ENCODE data around the gene MAPK12. TPM values are rescaled to one million over a fixed set of nuclear protein-coding genes. Genes with fewer than 3 reads are reported as not detected.

MAPK12 gene
- polyA plus RNA-seq, 1 donor from 2014 or later: 36.7 TPM

- no peaks in the 10 kb centered on the region for H4K20me1 ChIP-seq (ENCODE audit: insufficient read depth)
- H3K9me3 ChIP-seq (ENCODE audit: low read length): no peaks in the 10 kb centered on the region
- peaks cover 6% of the 10 kb centered on the region for H3K79me2 ChIP-seq (replicated peaks; ENCODE audit: insufficient read depth, low read length)
- H2AFZ ChIP-seq (ENCODE audit: low read depth, low read length): no peak overlapping the region
- no peak overlapping the region for H3K4me3 ChIP-seq (ENCODE audit: low read length)
- H3K27me3 ChIP-seq (ENCODE audit: insufficient read depth, low read depth, low read length): no peaks in the 10 kb centered on the region
- no peaks in the 10 kb centered on the region for H3K9me2 ChIP-seq (ENCODE audit: insufficient read depth, low read length)
- no peak for TF ChIP-seq MXI1 (conservative IDR thresholded peaks at IDR 0.05; ENCODE audit: poor library complexity, severe bottlenecking)
- TF ChIP-seq EP300 (conservative IDR thresholded peaks at IDR 0.05; ENCODE audit: poor library complexity, severe bottlenecking): no peak
- no peak for TF ChIP-seq SMC3 (conservative IDR thresholded peaks at IDR 0.05; ENCODE audit: poor library complexity)
- TF ChIP-seq RAD21 (conservative IDR thresholded peaks at IDR 0.05): no peak
- TF ChIP-seq CTCF (IDR thresholded peaks at IDR 0.05; ENCODE audit: poor library complexity, severe bottlenecking): no peak
- TF ChIP-seq POLR2AphosphoS5 (IDR thresholded peaks at IDR 0.05): no peak
- no peak for TF ChIP-seq REST (IDR thresholded peaks at IDR 0.05; ENCODE audit: borderline replicate concordance)
- no peak for TF ChIP-seq EZH2 (IDR thresholded peaks at IDR 0.05; ENCODE audit: borderline replicate concordance, insufficient read depth, low read length, poor library complexity, severe bottlenecking)
- no peak for TF ChIP-seq TAF1 (IDR thresholded peaks at IDR 0.05; ENCODE audit: low read depth)
- H3F3A ChIP-seq (ENCODE audit: insufficient read depth, low read length, poor library complexity, severe bottlenecking): no peaks in the 10 kb centered on the region
- no peak overlapping the region for H3K4me2 ChIP-seq (ENCODE audit: low read length)
- H3K27ac ChIP-seq (ENCODE audit: low read length): no peak overlapping the region
- H3K36me3 ChIP-seq (ENCODE audit: insufficient read depth, low read length): no peaks in the 10 kb centered on the region
- no peak overlapping the region for H3K9ac ChIP-seq (ENCODE audit: low read length)
These were observed 2.7 kb upstream of the MAPK12 start for GRCh38 chr22:50264104-50264745.

- no peaks in the 10 kb centered on the region for H3K27me3 ChIP-seq (ENCODE audit: insufficient read depth, low read depth, low read length)
- TF ChIP-seq RAD21 (conservative IDR thresholded peaks at IDR 0.05) (no peak), TAF1 (IDR thresholded peaks at IDR 0.05; ENCODE audit: low read depth) (no peak), POLR2AphosphoS5 (IDR thresholded peaks at IDR 0.05) (no peak), CTCF (IDR thresholded peaks at IDR 0.05; ENCODE audit: poor library complexity, severe bottlenecking) (no peak), EP300 (conservative IDR thresholded peaks at IDR 0.05; ENCODE audit: poor library complexity, severe bottlenecking) (no peak), REST (IDR thresholded peaks at IDR 0.05; ENCODE audit: borderline replicate concordance) (no peak), EZH2 (IDR thresholded peaks at IDR 0.05; ENCODE audit: borderline replicate concordance, insufficient read depth, low read length, poor library complexity, severe bottlenecking) (no peak), SMC3 (conservative IDR thresholded peaks at IDR 0.05; ENCODE audit: poor library complexity) (no peak), MXI1 (conservative IDR thresholded peaks at IDR 0.05; ENCODE audit: poor library complexity, severe bottlenecking) (no peak)
These were observed 1.6 kb upstream of the MAPK12 start for GRCh38 chr22:50262973-50263617.

More at GRCh38 chr22:50262973-50263617, 1.6 kb upstream of the MAPK12 start:
- Histone ChIP-seq H3K4me2 (ENCODE audit: low read length) (no peak overlapping the region), H3K9me3 (ENCODE audit: low read length) (no peaks in the 10 kb centered on the region), H3F3A (ENCODE audit: insufficient read depth, low read length, poor library complexity, severe bottlenecking) (no peaks in the 10 kb centered on the region), H3K36me3 (ENCODE audit: insufficient read depth, low read length) (no peaks in the 10 kb centered on the region), H3K27ac (ENCODE audit: low read length) (no peak overlapping the region), H3K79me2 (replicated peaks; ENCODE audit: insufficient read depth, low read length) (peaks cover 6% of the 10 kb centered on the region), H4K20me1 (ENCODE audit: insufficient read depth) (no peaks in the 10 kb centered on the region), H3K4me3 (ENCODE audit: low read length) (no peak overlapping the region), H3K9me2 (ENCODE audit: insufficient read depth, low read length) (no peaks in the 10 kb centered on the region), H3K9ac (ENCODE audit: low read length) (no peak overlapping the region), H2AFZ (ENCODE audit: low read depth, low read length) (no peak overlapping the region)
